ENCODE results near the gene ABCC11. TPM values are rescaled to one million over a fixed set of nuclear protein-coding genes. Genes with fewer than 3 reads are reported as not detected.

Gene ABCC11
- total and polyA plus RNA-seq, 2 experiments from 2014 or later: 0.23 to 0.76 TPM

- DNase-seq: no peak
- Histone ChIP-seq H3F3A (ENCODE audit: insufficient read depth) (no peaks in the 10 kb centered on the region), H3K9me2 (ENCODE audit: insufficient read depth) (no peaks in the 10 kb centered on the region), H3K9ac (no peak overlapping the region), H3K4me2 (ENCODE audit: unreplicated experiment) (no peak overlapping the region), H3K27me3 (replicated peaks; ENCODE audit: insufficient read depth) (no peaks in the 10 kb centered on the region), H4K20me1 (ENCODE audit: insufficient read depth) (no peaks in the 10 kb centered on the region), H2AFZ (no peak overlapping the region), H3K4me1 (ENCODE audit: insufficient read depth) (0 out of 2 replicates have a peak, but pooled peaks cover 8% of the 10 kb centered on the region), H3K4me3 (no peak overlapping the region), H3K27ac (no peak overlapping the region), H3K9me3 (ENCODE audit: low read depth) (no peaks in the 10 kb centered on the region), H3K36me3 (ENCODE audit: low read depth) (peaks cover 29% of the 10 kb centered on the region), H3K79me2 (ENCODE audit: insufficient read depth) (peaks cover 41% of the 10 kb centered on the region)
- in situ Hi-C loops (cut with MboI): no loop called here
- TF ChIP-seq EZH2phosphoT487 (IDR thresholded peaks at IDR 0.05; ENCODE audit: insufficient read depth, low read depth) (no peak), EZH2 (IDR thresholded peaks at IDR 0.05; ENCODE audit: insufficient read depth, poor library complexity, severe bottlenecking) (no peak)
- 98 to 99% methylated on average over 4 of the region's 4 CpGs for WGBS, 2 experiments (ENCODE audit: low coverage in 1 of 2, low lambda C conversion rate in 2 of 2, missing lambda C conversion rate in 2 of 2)
These were observed 44.4 kb upstream of the ABCC11 start for GRCh38 chr16:48291754-48292153.

GRCh38 chr16:48291303-48291702 is 44.0 kb upstream of the ABCC11 start:
- in situ Hi-C loops (cut with MboI): no loop called here
- H4K20me1 ChIP-seq (ENCODE audit: insufficient read depth): no peaks in the 10 kb centered on the region
- H2AFZ ChIP-seq: no peak overlapping the region
- WGBS, 2 experiments (ENCODE audit: low coverage in 1 of 2, low lambda C conversion rate in 2 of 2, missing lambda C conversion rate in 2 of 2): 97 to 98% methylated on average over 3 of the region's 3 CpGs
- H3K27ac ChIP-seq: no peak overlapping the region
- no peak overlapping the region for H3K9ac ChIP-seq
- 0 out of 2 replicates have a peak, but pooled peaks cover 8% of the 10 kb centered on the region for H3K4me1 ChIP-seq (ENCODE audit: insufficient read depth)
- peak; percentile 28 for DNase-seq
- no peak overlapping the region for H3K4me2 ChIP-seq (ENCODE audit: unreplicated experiment)
- no peaks in the 10 kb centered on the region for H3K9me2 ChIP-seq (ENCODE audit: insufficient read depth)
- no peaks in the 10 kb centered on the region for H3K9me3 ChIP-seq (ENCODE audit: low read depth)
- H3K79me2 ChIP-seq (ENCODE audit: insufficient read depth): peaks cover 44% of the 10 kb centered on the region
- H3K4me3 ChIP-seq: no peak overlapping the region
- no peak for TF ChIP-seq EZH2phosphoT487 (IDR thresholded peaks at IDR 0.05; ENCODE audit: insufficient read depth, low read depth)
- no peak for TF ChIP-seq EZH2 (IDR thresholded peaks at IDR 0.05; ENCODE audit: insufficient read depth, poor library complexity, severe bottlenecking)
- no peaks in the 10 kb centered on the region for H3F3A ChIP-seq (ENCODE audit: insufficient read depth)
- no peaks in the 10 kb centered on the region for H3K27me3 ChIP-seq (replicated peaks; ENCODE audit: insufficient read depth)
- peaks cover 27% of the 10 kb centered on the region for H3K36me3 ChIP-seq (ENCODE audit: low read depth)

GRCh38 chr16:48287239-48287638 is 39.9 kb upstream of the ABCC11 start:
- Histone ChIP-seq H3K9ac (no peak overlapping the region), H3F3A (ENCODE audit: insufficient read depth) (no peaks in the 10 kb centered on the region), H3K9me2 (ENCODE audit: insufficient read depth) (no peaks in the 10 kb centered on the region), H3K9me3 (ENCODE audit: low read depth) (no peaks in the 10 kb centered on the region), H3K36me3 (ENCODE audit: low read depth) (peaks cover 23% of the 10 kb centered on the region), H3K4me3 (no peak overlapping the region), H3K4me2 (ENCODE audit: unreplicated experiment) (no peak overlapping the region), H3K27me3 (replicated peaks; ENCODE audit: insufficient read depth) (no peaks in the 10 kb centered on the region), H3K4me1 (ENCODE audit: insufficient read depth) (0 out of 2 replicates have a peak, but pooled peaks cover 8% of the 10 kb centered on the region), H3K27ac (no peak overlapping the region), H4K20me1 (ENCODE audit: insufficient read depth) (no peaks in the 10 kb centered on the region), H3K79me2 (ENCODE audit: insufficient read depth) (peaks cover 37% of the 10 kb centered on the region), H2AFZ (no peak overlapping the region)
- in situ Hi-C loops (cut with MboI): no loop called here
- no peak for DNase-seq
- no peak for TF ChIP-seq EZH2phosphoT487 (IDR thresholded peaks at IDR 0.05; ENCODE audit: insufficient read depth, low read depth)
- no peak for TF ChIP-seq EZH2 (IDR thresholded peaks at IDR 0.05; ENCODE audit: insufficient read depth, poor library complexity, severe bottlenecking)

GRCh38 chr16:48284772-48285409 is 37.6 kb upstream of the ABCC11 start:
- H3K79me2 ChIP-seq (ENCODE audit: insufficient read depth): peaks cover 29% of the 10 kb centered on the region
- no peak for DNase-seq
- no peak overlapping the region for H2AFZ ChIP-seq
- H3K4me3 ChIP-seq: no peak overlapping the region
- no peaks in the 10 kb centered on the region for H3K27me3 ChIP-seq (replicated peaks; ENCODE audit: insufficient read depth)
- H3K9me3 ChIP-seq (ENCODE audit: low read depth): no peaks in the 10 kb centered on the region
- no peak overlapping the region for H3K9ac ChIP-seq
- 98% methylated on average over 4 of the region's 4 CpGs for WGBS, 2 experiments (ENCODE audit: low coverage in 1 of 2, low lambda C conversion rate in 2 of 2, missing lambda C conversion rate in 2 of 2)
- H3K9me2 ChIP-seq (ENCODE audit: insufficient read depth): no peaks in the 10 kb centered on the region
- TF ChIP-seq EZH2 (IDR thresholded peaks at IDR 0.05; ENCODE audit: insufficient read depth, poor library complexity, severe bottlenecking) (no peak), EZH2phosphoT487 (IDR thresholded peaks at IDR 0.05; ENCODE audit: insufficient read depth, low read depth) (no peak)
- no peak overlapping the region for H3K4me2 ChIP-seq (ENCODE audit: unreplicated experiment)
- H3K27ac ChIP-seq: no peak overlapping the region
- in situ Hi-C loops (cut with MboI): no loop called here
- no peaks in the 10 kb centered on the region for H3F3A ChIP-seq (ENCODE audit: insufficient read depth)
- no peaks in the 10 kb centered on the region for H3K4me1 ChIP-seq (ENCODE audit: insufficient read depth)
- H4K20me1 ChIP-seq (ENCODE audit: insufficient read depth): no peaks in the 10 kb centered on the region
- H3K36me3 ChIP-seq (ENCODE audit: low read depth): peaks cover 25% of the 10 kb centered on the region
